Choroid plexus epithelial cell (primary cell): ENCODE results near the gene KRTAP5-3.

Experiments used
- DNase-seq: peaks from one replicate; pipeline ENCODE4 v3.0.0-alpha.2; 2010; ENCODE audit warnings: low read depth
- H3K4me3 ChIP-seq: 2 replicates; pipeline ENCODE4 v1.5.1; 2011; ENCODE audit warnings: low read depth, mild to moderate bottlenecking, control low read depth, low read length, moderate library complexity
- TF ChIP-seq, protein P1 (sequence below): conservative IDR thresholded peaks from 2 replicates; pipeline ENCODE4 v1.5.1; 2011; ENCODE audit warnings: low read depth, mild to moderate bottlenecking, control low read depth, inconsistent platforms, low read length, moderate library complexity

KRTAP5-3 gene

DNA sequence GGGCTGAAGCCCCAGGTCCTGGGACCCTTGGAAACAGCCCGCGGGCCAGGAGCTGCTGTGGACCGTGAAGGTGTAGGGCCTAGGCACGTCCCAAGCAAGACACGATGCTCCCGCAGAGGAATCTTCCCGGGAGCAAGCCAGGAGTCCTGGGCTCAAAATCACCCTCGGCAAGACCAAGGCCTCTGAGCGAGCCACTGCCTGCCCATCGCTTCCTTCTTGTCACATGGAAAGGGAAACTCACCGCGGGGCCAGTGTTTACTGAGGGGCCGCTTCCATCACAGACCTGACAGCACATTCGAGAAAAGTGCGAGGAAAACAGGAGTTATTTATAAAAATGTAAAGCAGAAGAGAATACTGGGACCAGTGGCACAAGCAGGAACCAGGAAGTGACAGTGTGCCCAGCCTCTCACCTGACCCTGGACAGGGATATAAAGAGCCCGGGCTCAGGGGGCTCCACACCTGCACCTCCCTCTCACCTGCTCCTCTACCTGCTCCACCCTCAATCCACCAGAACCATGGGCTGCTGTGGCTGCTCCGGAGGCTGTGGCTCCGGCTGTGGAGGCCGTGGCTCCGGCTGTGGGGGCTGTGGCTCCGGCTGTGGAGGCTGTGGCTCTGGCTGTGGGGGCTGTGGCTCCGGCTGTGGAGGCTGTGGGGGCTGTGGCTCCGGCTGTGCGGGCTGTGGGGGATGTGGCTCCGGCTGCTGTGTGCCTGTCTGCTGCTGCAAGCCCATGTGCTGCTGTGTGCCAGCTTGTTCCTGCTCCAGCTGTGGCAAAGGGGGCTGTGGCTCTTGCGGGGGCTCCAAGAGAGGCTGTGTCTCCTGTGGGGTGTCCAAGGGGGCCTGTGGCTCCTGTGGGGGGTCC, 21.3 kb upstream of the KRTAP5-3 start, which contains the start of gene KRTAP5-5:
Gene KRTAP5-5, plus strand, starts transcription at position 450 of the 860 bp plus-strand sequence. Its CDS starts 66 bp downstream, at position 516.
- H3K4me3 ChIP-seq = no peak within 1 kb of the TSS
- DNase-seq = no peak
- TF ChIP-seq, protein P1, sequence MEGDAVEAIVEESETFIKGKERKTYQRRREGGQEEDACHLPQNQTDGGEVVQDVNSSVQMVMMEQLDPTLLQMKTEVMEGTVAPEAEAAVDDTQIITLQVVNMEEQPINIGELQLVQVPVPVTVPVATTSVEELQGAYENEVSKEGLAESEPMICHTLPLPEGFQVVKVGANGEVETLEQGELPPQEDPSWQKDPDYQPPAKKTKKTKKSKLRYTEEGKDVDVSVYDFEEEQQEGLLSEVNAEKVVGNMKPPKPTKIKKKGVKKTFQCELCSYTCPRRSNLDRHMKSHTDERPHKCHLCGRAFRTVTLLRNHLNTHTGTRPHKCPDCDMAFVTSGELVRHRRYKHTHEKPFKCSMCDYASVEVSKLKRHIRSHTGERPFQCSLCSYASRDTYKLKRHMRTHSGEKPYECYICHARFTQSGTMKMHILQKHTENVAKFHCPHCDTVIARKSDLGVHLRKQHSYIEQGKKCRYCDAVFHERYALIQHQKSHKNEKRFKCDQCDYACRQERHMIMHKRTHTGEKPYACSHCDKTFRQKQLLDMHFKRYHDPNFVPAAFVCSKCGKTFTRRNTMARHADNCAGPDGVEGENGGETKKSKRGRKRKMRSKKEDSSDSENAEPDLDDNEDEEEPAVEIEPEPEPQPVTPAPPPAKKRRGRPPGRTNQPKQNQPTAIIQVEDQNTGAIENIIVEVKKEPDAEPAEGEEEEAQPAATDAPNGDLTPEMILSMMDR = no peak

DNA sequence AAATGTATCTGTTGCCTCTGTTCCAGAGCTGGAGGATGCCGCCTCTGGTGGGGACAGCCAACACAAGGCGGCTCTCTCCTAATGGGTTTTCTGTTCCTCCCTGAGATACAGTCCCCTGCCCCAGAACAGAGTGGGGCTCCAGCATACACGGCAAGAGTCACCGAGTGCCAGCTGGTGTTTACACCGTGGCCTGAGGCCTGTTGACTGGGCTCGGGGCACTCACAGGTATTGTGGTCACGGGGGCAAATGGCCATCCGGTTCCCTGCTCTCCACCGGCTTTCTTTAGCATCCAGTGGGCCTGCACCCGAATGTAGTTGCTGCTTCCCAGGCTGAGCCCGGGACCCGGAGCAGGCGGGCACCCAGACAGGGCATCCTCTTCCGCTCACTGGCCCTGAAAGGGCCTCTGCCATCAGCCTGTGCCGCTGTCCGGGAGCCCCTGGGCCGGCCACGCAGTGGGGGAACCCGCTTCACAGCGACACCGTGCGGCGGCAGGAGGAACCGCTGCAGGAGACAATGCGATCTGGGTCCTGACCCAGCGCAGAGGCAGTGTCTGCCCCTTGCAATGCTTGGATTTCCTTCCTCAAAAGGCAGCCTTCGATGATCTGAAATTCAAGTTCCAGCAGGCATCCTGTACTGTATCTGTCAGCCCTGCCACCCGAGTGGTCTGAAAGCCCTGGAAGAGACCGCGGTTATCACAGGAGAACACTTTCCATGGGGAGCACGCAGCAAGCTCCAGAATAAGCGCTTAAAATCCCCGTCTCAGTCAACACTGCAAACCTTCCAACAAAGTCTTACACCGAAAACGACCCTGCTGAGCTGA, 20.5 kb upstream of the KRTAP5-3 start:
- H3K4me3 ChIP-seq = no peak overlapping the region
- TF ChIP-seq, protein P1 = peak; percentile 90
- peak; percentile 39 for DNase-seq

DNA sequence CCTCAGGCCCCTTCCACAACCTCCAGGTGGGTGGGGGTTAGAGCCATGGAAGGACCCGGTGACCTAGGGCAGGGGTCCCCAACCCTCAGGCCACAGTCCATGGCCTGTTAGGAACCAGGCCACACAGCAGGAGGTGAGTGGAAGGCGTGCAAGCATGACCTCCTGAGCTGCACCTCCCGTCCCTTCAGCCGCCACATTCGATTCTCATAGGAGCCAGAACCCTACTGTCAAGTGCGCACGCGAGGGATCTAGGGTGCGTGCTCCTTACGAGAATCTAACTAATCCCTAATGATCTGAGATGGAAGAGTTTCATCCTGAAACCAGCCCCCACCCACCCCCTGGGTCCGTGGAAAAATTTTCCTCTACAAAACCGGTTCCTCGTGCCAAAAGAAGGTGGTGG, 17.3 kb upstream of the KRTAP5-3 start:
- DNase-seq = no peak
- TF ChIP-seq, protein P1 = no peak
- no peak overlapping the region for H3K4me3 ChIP-seq

DNA sequence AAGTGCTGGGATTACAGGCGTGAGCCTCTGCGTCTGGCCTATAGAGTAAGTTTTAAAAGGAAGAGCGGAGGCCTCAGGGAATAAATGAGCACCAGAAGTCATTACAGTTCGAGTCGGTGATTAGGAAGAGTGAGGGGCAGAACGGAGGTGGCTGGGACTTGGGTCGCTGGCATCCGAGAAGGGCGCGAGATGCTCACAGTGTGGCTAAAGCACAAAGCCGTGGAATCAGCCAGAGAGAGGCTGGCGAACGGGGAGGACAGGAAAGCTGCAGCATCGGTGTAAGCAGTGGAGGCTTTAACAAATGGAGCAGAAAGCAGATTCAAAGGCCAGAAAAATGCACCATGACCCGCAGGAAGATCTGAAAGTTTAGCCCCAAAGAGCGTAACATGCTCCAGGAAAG, 16.4 kb upstream of the KRTAP5-3 start:
- H3K4me3 ChIP-seq = no peak overlapping the region
- TF ChIP-seq, protein P1 = no peak
- DNase-seq = no peak

DNA sequence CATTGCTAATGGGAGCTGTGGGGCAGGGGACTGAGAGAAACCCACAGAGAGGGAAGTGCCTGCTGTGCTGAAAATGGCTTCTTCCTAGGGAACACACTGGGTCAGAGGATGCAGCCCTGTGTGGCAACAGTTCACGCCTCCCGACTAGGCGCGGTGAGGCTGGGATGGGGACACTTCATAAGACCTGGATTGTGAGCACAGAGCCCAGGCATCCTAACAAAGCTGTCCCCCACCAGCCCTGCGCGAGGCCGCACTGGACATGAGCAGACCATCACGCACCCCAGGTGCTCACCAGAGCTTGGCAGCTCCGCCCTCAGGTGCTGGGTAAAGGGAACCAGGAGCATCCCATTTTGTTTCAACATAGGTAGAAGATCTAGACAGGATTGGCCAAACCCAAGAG, 15.5 kb upstream of the KRTAP5-3 start:
- DNase-seq = no peak

DNA sequence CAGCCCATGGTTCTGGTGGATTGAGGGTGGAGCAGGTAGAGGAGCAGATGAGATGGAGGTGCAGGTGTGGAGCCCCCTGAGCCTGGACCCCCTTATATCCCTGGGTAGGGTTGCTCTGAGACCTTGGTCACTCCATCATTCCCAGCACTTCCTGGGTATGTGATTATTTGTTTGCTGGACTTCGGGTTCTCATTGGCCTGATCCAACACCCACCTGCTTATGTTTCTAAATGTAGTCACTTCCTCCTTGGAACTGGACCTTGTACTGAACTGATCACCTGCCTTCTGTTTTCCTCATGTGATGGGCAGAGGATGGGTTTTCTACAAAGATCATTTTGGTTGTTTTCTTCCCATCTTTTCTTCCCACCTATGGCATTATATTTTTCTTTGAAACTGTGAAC, 13.8 kb upstream of the KRTAP5-3 start, which contains the start of gene KRTAP5-4:
Gene KRTAP5-4, minus strand, starts transcription at position 53 of the 400 bp plus-strand sequence. Its CDS starts 45 bp downstream, at position 8.
- no peak within 1 kb of the TSS for H3K4me3 ChIP-seq
- no peak for DNase-seq
- TF ChIP-seq, protein P1 = no peak

More for the DNA sequence above, 15.5 kb upstream of the KRTAP5-3 start:
- TF ChIP-seq, protein P1 = no peak
- H3K4me3 ChIP-seq = no peak overlapping the region
